Neural cell (in vitro differentiated cells): ENCODE measurements around the gene PTPRG. TPM values are rescaled to one million over a fixed set of nuclear protein-coding genes. Genes with fewer than 3 reads are reported as not detected.

Source experiments
- H2AFZ ChIP-seq: fragments of 200-600, 300-800 bp; sonication (generic), shearing (Covaris generic); 2 replicates; pipeline ENCODE4 v1.6.0; 2014; ENCODE audit warnings: low read depth, mild to moderate bottlenecking, antibody characterized with exemption, low read length, moderate library complexity
- H3F3A ChIP-seq: fragments of 200-600 bp; shearing (Covaris generic); 2 replicates; pipeline ENCODE4 v1.6.1; 2016; ENCODE audit warnings: mild to moderate bottlenecking, moderate library complexity, mixed read lengths, antibody characterized with exemption, low read length; ENCODE audit not compliant: insufficient read depth, poor library complexity, severe bottlenecking
- H3K27ac ChIP-seq: fragments of 200-600, 300-800 bp; sonication (generic), shearing (Covaris generic); 2 replicates; pipeline ENCODE4 v1.5.1; 2014; ENCODE audit warnings: mild to moderate bottlenecking, low read length, moderate library complexity
- H3K27me3 ChIP-seq: fragments of 300-800, 200-600 bp; sonication (generic), shearing (Covaris generic); 2 replicates; pipeline ENCODE4 v1.6.0; 2014; ENCODE audit warnings: mild to moderate bottlenecking, low read depth, low read length, moderate library complexity; ENCODE audit not compliant: insufficient read depth
- H3K36me3 ChIP-seq: fragments of 300-800, 200-600 bp; sonication (generic), shearing (Covaris generic); 2 replicates; pipeline ENCODE4 v1.5.1; 2014; ENCODE audit warnings: mild to moderate bottlenecking, antibody characterized with exemption, low read length, moderate library complexity; ENCODE audit not compliant: insufficient read depth
- H3K4me2 ChIP-seq: fragments of 300-800, 200-600 bp; sonication (generic), shearing (Covaris generic); 2 replicates; pipeline ENCODE4 v1.6.0; 2014; ENCODE audit warnings: mild to moderate bottlenecking, low read length
- H3K4me3 ChIP-seq: fragments of 300-800, 200-600 bp; sonication (generic), shearing (Covaris generic); 2 replicates; pipeline ENCODE4 v1.5.1; 2014; ENCODE audit warnings: mild to moderate bottlenecking, low read length, moderate library complexity
- H3K79me2 ChIP-seq: fragments of 200-600 bp; shearing (Covaris generic); replicated peaks from 2 replicates; pipeline ENCODE4 v1.6.0; 2014; ENCODE audit warnings: mild to moderate bottlenecking, low read length, moderate library complexity; ENCODE audit not compliant: insufficient read depth
- H3K9ac ChIP-seq: fragments of 300-800, 200-600 bp; sonication (generic), shearing (Covaris generic); 2 replicates; pipeline ENCODE4 v1.6.1; 2016; ENCODE audit warnings: mild to moderate bottlenecking, low read length, mixed read lengths
- H3K9me2 ChIP-seq: fragments of 200-600 bp; shearing (Covaris generic); 2 replicates; pipeline ENCODE4 v1.6.1; 2016; ENCODE audit warnings: mild to moderate bottlenecking, low read length, mixed read lengths; ENCODE audit not compliant: insufficient read depth
- H3K9me3 ChIP-seq: fragments of 200-600, 300-800 bp; sonication (generic), shearing (Covaris generic); 2 replicates; pipeline ENCODE4 v1.6.1; 2016; ENCODE audit warnings: mild to moderate bottlenecking, mixed run types, low read length, moderate library complexity, mixed read lengths
- H4K20me1 ChIP-seq: fragments of 200-600 bp; shearing (Covaris generic); 2 replicates; pipeline ENCODE4 v1.6.1; 2016; ENCODE audit warnings: mild to moderate bottlenecking, mixed run types; ENCODE audit not compliant: insufficient read depth
- CTCF ChIP-seq: fragments of 450-650 bp; IDR thresholded peaks from 2 replicates; pipeline ENCODE4 v1.5.1; 2014; ENCODE audit warnings: antibody characterized with exemption, mild to moderate bottlenecking, moderate library complexity; ENCODE audit not compliant: poor library complexity, severe bottlenecking
- EP300 ChIP-seq: fragments of 450-650 bp; conservative IDR thresholded peaks from 2 replicates; pipeline ENCODE4 v1.6.1; 2014; ENCODE audit warnings: antibody characterized with exemption, mild to moderate bottlenecking, moderate library complexity; ENCODE audit not compliant: poor library complexity, severe bottlenecking
- EZH2 ChIP-seq: fragments of 200-600, 300-800 bp; shearing (Covaris generic), sonication (generic); IDR thresholded peaks from 2 replicates; pipeline ENCODE4 v1.6.1; 2014; ENCODE audit warnings: antibody characterized with exemption, low read length, borderline replicate concordance, mild to moderate bottlenecking; ENCODE audit not compliant: insufficient read depth, poor library complexity, severe bottlenecking
- MXI1 ChIP-seq: fragments of 450-650 bp; conservative IDR thresholded peaks from 2 replicates; pipeline ENCODE4 v1.6.1; 2014; ENCODE audit warnings: antibody characterized with exemption, mild to moderate bottlenecking; ENCODE audit not compliant: poor library complexity, severe bottlenecking
- POLR2AphosphoS5 ChIP-seq: IDR thresholded peaks from 2 replicates; pipeline ENCODE4 v1.6.1; 2012
- RAD21 ChIP-seq: fragments of 450-650 bp; conservative IDR thresholded peaks from 2 replicates; pipeline ENCODE4 v1.6.1; 2014; ENCODE audit warnings: antibody characterized with exemption, mild to moderate bottlenecking, moderate library complexity
- REST ChIP-seq: IDR thresholded peaks from 2 replicates; pipeline ENCODE4 v1.6.1; 2012; ENCODE audit warnings: borderline replicate concordance
- SMC3 ChIP-seq: fragments of 450-650 bp; conservative IDR thresholded peaks from 2 replicates; pipeline ENCODE4 v1.6.1; 2014; ENCODE audit warnings: antibody characterized with exemption, mild to moderate bottlenecking, moderate library complexity; ENCODE audit not compliant: poor library complexity
- TAF1 ChIP-seq: IDR thresholded peaks from 2 replicates; pipeline ENCODE4 v1.6.1; 2012; ENCODE audit warnings: low read depth
- polyA plus RNA-seq: library from polyadenylated mRNA; depleted of rRNA; stranded (reverse); fragments of >200 nt; gene quantifications from 2 replicates; pipeline ENCODE4 v1.2.3, GENCODE V29; 2014

PTPRG gene
- polyA plus RNA-seq, 1 donor from 2014 or later: 33.1 TPM

- Histone ChIP-seq H4K20me1 (no peaks in the 10 kb centered on the region), H2AFZ (no peak overlapping the region), H3K27ac (no peak overlapping the region), H3K9ac (no peak overlapping the region), H3K27me3 (no peaks in the 10 kb centered on the region), H3K4me3 (no peak overlapping the region), H3K9me3 (no peaks in the 10 kb centered on the region), H3K9me2 (no peaks in the 10 kb centered on the region), H3F3A (no peaks in the 10 kb centered on the region), H3K4me2 (no peak overlapping the region), H3K79me2 (peaks cover 3% of the 10 kb centered on the region), H3K36me3 (no peaks in the 10 kb centered on the region)
- TF ChIP-seq POLR2AphosphoS5 (no peak), MXI1 (no peak), REST (no peak)
Observed at GRCh38 chr3:61897848-61898247, 336.5 kb downstream of the PTPRG start.

GRCh38 chr3:61899700-61900462 lies 338.5 kb downstream of the PTPRG start:
- Histone ChIP-seq H3K27ac (no peak overlapping the region), H3K4me2 (no peak overlapping the region), H3K27me3 (no peaks in the 10 kb centered on the region), H4K20me1 (no peaks in the 10 kb centered on the region), H3K9ac (no peak overlapping the region), H2AFZ (no peak overlapping the region), H3K9me2 (no peaks in the 10 kb centered on the region), H3K4me3 (no peak overlapping the region), H3K36me3 (no peaks in the 10 kb centered on the region), H3F3A (no peaks in the 10 kb centered on the region), H3K79me2 (peaks cover 3% of the 10 kb centered on the region), H3K9me3 (no peaks in the 10 kb centered on the region)
- TF ChIP-seq REST: no peak
- TF ChIP-seq TAF1: no peak
- no peak for TF ChIP-seq RAD21
- TF ChIP-seq MXI1: no peak
- no peak for TF ChIP-seq SMC3
- TF ChIP-seq EZH2: no peak
- no peak for TF ChIP-seq CTCF
- no peak for TF ChIP-seq POLR2AphosphoS5
- no peak for TF ChIP-seq EP300
